ENCODE data around the gene ZDHHC21.

DNA sequence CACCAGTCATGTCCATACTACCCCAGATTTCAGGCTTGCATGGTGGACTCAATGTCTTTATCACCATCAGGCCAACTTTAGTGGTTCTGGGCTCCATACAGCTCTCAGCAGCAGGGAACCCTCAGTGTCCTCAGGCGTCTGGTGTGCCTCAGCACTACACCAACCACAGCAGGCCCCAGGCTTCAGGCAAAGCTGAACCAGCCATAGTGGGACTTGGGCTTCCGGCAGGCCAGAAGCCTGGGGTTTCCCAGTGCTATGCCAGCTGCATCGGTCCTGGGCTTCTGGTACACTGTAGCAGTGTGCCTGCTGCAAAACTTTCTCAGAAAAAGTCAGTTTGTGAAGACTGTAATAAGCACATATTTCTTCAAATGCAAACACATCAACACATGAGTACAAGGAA is 11.0 kb upstream of the ZDHHC21 start:
- TF ChIP-seq, protein P1, sequence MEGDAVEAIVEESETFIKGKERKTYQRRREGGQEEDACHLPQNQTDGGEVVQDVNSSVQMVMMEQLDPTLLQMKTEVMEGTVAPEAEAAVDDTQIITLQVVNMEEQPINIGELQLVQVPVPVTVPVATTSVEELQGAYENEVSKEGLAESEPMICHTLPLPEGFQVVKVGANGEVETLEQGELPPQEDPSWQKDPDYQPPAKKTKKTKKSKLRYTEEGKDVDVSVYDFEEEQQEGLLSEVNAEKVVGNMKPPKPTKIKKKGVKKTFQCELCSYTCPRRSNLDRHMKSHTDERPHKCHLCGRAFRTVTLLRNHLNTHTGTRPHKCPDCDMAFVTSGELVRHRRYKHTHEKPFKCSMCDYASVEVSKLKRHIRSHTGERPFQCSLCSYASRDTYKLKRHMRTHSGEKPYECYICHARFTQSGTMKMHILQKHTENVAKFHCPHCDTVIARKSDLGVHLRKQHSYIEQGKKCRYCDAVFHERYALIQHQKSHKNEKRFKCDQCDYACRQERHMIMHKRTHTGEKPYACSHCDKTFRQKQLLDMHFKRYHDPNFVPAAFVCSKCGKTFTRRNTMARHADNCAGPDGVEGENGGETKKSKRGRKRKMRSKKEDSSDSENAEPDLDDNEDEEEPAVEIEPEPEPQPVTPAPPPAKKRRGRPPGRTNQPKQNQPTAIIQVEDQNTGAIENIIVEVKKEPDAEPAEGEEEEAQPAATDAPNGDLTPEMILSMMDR (IDR thresholded peaks at IDR 0.05) = no peak
- TF ChIP-seq SIN3A (IDR thresholded peaks at IDR 0.05; ENCODE audit: borderline replicate concordance, insufficient read depth, low read depth, low read length) (no peak), POLR2AphosphoS5 (IDR thresholded peaks at IDR 0.05; ENCODE audit: low read depth, low read length) (no peak)
- TF ChIP-seq, protein P2, sequence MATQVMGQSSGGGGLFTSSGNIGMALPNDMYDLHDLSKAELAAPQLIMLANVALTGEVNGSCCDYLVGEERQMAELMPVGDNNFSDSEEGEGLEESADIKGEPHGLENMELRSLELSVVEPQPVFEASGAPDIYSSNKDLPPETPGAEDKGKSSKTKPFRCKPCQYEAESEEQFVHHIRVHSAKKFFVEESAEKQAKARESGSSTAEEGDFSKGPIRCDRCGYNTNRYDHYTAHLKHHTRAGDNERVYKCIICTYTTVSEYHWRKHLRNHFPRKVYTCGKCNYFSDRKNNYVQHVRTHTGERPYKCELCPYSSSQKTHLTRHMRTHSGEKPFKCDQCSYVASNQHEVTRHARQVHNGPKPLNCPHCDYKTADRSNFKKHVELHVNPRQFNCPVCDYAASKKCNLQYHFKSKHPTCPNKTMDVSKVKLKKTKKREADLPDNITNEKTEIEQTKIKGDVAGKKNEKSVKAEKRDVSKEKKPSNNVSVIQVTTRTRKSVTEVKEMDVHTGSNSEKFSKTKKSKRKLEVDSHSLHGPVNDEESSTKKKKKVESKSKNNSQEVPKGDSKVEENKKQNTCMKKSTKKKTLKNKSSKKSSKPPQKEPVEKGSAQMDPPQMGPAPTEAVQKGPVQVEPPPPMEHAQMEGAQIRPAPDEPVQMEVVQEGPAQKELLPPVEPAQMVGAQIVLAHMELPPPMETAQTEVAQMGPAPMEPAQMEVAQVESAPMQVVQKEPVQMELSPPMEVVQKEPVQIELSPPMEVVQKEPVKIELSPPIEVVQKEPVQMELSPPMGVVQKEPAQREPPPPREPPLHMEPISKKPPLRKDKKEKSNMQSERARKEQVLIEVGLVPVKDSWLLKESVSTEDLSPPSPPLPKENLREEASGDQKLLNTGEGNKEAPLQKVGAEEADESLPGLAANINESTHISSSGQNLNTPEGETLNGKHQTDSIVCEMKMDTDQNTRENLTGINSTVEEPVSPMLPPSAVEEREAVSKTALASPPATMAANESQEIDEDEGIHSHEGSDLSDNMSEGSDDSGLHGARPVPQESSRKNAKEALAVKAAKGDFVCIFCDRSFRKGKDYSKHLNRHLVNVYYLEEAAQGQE (IDR thresholded peaks at IDR 0.05; ENCODE audit: insufficient read depth in 1 of 2, low read depth in 2 of 2, low read length in 1 of 2) = no peak

Measured in Panc1 (cell line).